Stimulated activated CD4-positive, alpha-beta T cell treated with anti-CD3 and anti-CD28 coated beads, TNF-alpha, amount 100 ng/mL, for 1 hour (primary cell): Measurements from ENCODE around the gene PTPRO.
A peak's percentile ranks its signal among the peaks of the same experiment; 100 is the strongest.

Source experiments
- DNase-seq, 3 donors: peaks; one replicate each; pipeline ENCODE4 v3.0.0-alpha.2; 2020; ENCODE audit warnings: low read depth in 3 of 3, low spot score in 1 of 3

Gene PTPRO

DNA sequence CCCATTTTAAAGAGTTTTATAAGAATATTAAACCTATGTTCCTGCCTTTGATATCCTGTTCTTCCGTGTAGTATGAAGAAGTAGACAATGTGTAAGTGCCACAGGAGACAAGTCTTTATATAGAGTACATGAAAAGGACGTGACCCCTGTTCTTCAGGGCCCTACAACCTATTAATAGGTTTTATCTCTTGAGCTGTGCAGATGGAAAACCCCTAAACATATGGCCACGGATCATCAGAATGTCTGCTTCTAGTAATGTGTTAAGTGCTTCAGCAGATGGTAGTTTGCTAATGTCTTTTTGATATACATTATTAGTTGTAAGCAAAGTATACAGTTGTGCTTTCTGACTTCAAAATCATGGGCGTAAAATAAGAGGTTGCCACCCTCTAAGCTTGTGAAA lies 228.5 kb downstream of the PTPRO start:
- no peak for DNase-seq

DNA sequence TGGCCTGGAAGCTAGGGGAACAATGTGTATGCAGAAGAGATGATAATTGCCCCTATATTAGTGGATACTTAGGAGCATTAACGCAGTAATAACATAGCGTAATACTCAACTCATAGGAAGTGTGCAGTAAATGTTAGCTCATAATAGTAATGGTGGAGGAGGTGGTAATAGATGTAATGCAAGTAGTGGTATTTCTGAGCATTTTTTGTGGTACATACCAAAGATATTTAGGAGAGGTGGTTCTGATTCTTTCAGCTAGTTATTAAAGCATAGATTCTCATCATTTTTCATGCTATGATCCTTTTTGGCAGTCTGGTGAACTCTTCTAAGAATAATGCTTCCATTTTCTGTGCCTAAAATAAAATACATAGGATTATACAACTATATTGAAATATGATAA lies 233.1 kb downstream of the PTPRO start:
- DNase-seq, result no peak

DNA sequence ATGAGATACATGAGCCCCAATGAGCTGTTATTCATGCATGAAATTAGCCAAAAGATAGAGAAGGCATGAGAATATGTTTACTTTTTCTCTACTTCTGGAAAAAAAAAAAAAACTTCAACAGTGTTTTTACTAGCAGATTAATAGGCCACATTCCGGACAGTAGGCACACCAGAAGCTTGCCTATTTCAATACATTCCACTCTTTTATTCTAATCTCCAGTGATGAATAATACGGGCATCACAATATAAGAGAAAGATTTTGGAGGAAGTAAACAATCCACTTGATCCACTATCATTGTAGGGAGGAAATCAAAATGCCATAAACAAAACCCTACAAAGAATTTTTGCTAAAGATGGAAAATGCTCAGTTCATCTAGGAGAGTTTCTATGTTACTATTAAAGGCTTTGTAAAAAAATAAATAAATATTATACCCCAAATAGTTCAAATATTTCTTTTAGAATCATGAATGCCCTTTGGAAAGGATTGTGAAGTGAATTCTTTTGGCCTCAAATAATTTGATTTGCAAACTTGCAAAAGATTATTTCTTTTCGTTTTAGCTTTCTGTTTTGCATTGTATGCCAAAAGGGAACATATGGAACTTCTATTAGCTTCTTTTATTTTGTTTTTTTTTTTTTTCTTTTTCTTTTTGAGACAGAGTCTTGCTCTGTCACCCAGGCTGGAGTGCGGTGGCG lies 234.2 kb downstream of the PTPRO start:
- DNase-seq, result no peak

DNA sequence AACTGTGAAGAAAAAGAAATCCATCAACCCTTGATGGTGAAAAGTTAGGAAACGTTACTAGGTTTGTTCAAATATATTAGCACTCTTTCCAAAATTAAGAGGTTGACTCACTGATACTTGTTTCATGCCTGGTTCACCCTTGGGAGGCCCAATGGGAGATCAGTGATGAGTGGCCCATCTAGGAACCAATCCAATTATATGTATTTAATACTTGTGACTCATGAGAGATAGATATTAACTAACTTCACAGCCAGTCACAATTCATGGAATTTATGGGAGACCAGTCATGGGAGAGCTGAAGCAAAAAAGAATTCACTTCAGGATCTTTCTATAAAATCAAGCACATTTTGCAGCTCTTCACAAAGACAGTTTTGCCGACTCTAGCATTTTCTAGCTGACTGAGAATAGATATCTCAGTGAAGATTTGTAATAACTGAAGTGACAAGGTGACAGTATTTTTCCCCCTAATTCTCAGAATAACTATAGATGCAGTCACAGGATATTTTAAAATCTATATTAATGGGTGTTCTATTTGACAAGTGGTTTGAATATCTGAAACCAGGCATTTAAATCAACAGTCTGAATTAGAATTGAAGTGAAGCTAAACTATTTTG lies 236.7 kb downstream of the PTPRO start:
- no peak for DNase-seq

GRCh38 chr12:15561396-15561795 lies 239.1 kb downstream of the PTPRO start:
- DNase-seq, result no peak

GRCh38 chr12:15562263-15562662 lies 240.0 kb downstream of the PTPRO start:
- no peak for DNase-seq

GRCh38 chr12:15563663-15564062 lies 241.4 kb downstream of the PTPRO start:
- DNase-seq, result no peak

GRCh38 chr12:15574353-15574752 lies 252.0 kb downstream of the PTPRO start:
- DNase-seq, result no peak

GRCh38 chr12:15575671-15576541 lies 253.6 kb downstream of the PTPRO start:
- no peak for DNase-seq

- DNase-seq, result no peak
These were observed 258.1 kb downstream of the PTPRO start for GRCh38 chr12:15580431-15580830.

- no peak for DNase-seq
These were observed 258.7 kb downstream of the PTPRO start for GRCh38 chr12:15581006-15581405.

DNA sequence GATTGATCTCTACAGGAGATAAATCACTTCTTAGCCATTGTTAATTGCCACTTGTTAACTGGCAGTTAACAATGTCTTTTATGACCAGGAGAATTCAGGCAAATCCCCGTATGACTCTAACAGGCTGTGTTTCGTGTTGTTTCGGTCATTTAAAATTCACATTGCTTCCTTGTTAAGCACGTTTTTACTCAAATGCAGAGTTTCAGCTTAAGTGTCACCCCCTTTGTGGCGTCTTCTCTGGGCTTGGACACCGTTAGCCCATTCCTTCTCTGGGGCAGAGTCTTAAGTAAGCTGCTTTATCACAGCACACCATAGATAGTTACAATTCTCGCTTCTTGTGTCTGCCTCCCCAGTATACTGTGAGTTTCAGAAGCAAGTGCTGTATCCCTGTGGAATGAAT lies 261.5 kb downstream of the PTPRO start:
- DNase-seq, result no peak

- no peak for DNase-seq
These were observed 262.2 kb downstream of the PTPRO start for GRCh38 chr12:15584366-15585041.

GRCh38 chr12:15589328-15590032 lies 267.2 kb downstream of the PTPRO start:
- DNase-seq, result no peak

DNA sequence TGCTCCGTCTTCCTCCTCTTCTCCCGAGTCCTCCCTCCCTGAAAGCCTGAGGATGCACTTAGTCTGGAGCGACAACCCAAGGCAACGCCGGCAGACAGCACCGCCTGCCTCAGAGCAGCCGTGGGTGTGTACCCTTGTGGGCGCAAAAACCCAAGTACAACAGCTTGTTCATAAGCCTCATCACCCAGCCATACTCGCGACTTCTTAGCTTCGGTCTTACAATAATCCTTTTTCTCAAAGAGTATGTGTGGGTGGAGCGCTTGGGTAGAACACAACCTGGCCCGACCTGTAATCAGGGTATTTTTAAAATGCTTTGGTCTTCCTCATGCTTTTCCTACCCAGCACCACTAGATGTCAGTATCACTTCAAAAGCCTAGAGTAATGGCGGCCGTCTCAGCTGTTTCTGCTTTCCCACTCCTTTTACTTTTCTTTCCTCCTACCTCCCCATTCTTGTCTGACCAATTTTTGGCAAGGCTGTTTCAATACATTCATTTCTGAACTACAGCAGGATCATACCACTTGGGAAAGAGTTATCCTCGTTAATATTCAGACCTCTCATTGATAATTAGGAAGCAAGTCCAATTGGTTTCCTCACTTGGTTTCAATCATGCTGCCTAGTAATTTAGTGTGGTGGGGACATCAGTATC lies 268.0 kb downstream of the PTPRO start:
- peak in 1 of 3 donors; percentile 13 for DNase-seq

- DNase-seq, result no peak
These were observed 269.5 kb downstream of the PTPRO start for GRCh38 chr12:15591811-15592210.

GRCh38 chr12:15592934-15593333 lies 270.6 kb downstream of the PTPRO start:
- no peak for DNase-seq

GRCh38 chr12:15596174-15596573 lies 273.9 kb downstream of the PTPRO start:
- no peak for DNase-seq

- no peak for DNase-seq
These were observed 275.0 kb downstream of the PTPRO start for GRCh38 chr12:15597125-15597830.
